SKM-1 treated with dmso at 0.1 percent for 144 hours (cell line): Measurements from ENCODE around the gene PNRC1.
A peak's percentile ranks its signal among the peaks of the same experiment; 100 is the strongest.
"Not testable (repeated sequence)": the region's sequence is repeated elsewhere in the genome, so short reads cannot be mapped to it uniquely, and the experiment has no call there.

Experiments
- DNase-seq: peaks from one replicate; lab custom pipeline; 2025; ENCODE audit not compliant: unreplicated experiment; lab: John Stamatoyannopoulos, UW

The PNRC1 gene

DNA sequence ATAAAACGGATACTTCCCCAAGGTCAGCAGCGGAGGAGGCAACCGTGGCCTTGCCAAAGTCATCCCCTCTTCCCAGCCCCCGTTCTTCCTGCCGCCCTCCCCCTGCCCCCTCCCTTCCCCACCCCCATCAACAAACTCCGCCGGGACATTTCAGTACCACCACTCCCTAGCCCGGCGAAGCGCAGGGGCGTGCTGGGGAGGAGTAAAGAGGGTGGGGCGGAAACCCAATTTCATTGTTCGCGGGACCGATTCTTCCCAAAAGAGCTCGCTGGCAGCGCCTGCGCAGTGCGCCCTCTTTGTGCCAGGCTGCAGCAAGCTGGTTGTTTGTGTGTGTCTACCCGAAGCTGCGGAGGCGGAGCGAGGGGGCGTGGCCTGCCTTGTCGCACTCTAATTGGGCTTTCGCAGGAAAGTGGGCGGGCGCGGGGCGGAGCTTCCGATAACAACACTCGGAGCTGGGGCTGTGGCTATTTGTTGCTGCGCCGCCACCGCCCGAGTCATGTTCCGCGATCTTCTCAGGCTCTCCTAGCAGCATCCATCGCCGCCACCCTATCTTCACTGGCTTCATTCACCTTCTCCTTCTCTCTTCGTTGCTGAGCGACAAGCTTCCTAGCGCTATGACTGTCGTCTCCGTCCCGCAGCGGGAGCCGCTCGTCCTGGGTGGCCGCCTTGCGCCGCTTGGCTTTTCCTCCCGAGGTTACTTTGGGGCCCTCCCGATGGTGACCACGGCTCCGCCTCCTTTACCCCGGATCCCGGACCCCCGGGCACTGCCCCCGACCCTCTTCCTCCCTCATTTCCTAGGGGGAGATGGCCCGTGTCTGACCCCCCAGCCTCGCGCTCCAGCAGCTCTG lies at the start of gene PNRC1:
TSS of gene PNRC1 (plus strand) at position 471 of the 848 bp plus-strand sequence. CDS start at position 615, 144 bp downstream.
- peak; percentile 98 for DNase-seq

DNA sequence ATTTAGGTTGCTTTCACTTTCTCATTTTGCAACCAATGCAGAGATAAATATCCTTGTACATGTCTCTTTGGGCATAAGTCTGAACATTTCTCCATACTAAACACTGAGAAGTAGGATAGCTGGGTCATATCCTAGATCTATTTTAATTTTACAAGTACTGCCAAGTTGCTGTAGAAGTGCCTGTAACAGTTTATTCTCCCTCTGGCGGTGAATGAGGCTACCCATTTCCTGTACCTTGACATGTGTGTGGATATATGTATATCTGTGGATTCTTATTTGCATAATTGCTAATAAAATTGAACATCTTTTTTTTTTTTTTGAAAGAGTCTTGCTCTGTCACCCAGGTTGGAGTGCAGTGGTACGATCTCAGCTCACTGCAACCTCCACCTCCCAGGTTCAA lies 48.0 kb upstream of the PNRC1 start:
- no peak for DNase-seq

DNA sequence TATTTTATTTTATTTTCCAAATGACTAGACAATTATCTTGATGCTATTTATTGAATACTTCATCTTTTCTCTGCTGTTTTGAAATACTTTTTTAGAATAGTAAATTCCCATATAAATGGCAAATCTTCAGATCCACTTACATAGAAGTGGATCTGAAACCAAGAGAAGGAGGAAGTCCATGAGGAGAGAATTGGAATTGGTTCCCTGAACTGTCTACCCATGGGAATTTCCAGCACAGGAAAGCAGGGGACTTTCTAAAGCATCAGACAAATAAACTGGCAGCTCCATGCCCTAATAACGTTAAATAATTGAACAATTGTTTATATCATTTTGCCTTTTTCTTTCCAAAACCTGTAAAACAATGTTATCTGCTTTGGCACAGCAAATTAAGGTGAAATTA lies 47.1 kb upstream of the PNRC1 start:
- no peak for DNase-seq

DNA sequence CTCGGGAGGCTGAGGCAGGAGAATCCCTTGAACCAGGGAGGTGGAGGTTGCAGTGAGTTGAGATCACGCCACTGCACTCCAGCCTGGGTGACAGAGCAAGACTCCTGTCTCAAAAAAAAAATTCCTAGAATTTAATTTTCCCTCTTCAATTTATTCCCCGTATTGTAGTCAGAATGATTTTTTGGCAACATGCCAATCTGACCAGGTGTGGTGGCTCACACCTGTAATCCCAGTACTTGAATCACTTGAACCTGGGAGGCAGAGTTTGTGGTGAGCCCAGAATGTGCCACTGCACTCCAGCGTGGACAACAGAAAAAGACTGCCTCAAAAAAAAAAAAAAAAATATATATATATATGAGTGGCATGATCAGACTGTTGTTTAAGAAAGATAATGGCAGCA lies 46.4 kb upstream of the PNRC1 start:
- DNase-seq: not testable (repeated sequence)

DNA sequence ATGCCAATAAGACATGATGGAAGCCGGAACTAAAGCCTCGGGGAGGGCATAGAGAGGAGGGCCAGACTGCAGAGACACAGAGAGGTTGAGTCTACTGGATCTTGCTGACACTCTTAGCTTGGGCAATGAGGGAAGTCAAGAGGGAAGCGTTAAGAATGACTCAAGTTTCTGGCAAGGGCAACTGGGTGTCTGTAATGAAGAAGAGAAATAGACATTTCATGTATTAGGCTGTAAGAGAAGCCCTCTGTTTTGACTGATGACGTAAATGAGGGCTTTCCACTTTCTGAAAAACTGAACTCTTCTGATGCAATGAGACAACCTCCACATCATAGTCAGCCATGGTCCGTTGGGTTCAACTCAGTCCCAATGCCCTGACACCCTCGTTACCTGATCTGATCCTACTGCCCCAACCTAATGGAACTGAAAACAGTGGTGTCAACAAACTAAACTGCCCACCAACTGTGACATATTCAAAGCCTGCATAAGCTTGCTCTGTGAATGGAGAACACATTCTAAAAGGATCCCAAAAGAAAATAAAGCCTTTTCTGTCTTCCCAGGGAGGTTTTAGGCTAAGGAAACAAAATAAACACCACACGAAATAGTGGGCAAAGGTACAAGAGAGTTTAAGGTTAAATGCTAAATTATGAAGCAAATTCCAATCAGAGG lies 45.8 kb upstream of the PNRC1 start:
- peak; percentile 98 for DNase-seq

DNA sequence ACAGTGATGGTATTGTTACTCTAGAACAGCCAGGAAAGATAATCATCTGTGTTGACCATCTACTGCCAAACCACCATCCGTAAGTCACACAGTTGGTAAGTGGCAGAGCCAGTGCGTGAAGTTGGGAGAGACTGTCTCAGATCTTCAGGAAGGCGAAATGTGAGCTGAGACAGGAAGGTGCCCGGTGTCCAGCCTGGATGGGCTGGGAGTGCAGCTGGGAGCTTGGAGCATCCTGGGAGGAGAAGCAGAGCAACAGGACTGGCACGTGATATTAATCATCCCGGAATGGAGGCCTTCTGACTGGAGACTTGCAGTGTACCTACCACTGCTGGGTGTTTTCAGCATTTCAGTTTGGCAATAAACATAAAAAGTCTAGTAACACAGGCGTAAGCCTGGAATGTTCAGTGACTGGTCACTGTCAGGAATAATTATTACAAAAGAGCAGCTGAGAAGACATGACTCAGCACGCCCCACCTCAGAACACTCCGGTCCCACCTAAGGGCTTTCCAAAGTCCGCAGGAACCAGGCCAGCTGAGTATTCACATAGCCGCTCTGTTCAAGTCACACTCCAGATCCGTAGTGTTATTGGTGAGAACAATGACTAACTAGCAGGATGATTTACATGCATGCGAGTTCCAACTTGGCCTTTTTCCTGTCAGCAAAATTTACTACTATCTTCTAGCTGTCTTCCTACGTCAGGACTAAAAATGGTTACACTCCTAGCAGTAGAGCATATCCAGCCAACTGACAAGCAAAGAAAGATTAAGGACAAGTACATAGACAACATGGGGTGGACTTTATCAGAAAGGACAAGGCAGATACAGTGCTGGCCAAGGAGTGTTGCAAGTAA lies 45.1 kb upstream of the PNRC1 start:
- DNase-seq: no peak

DNA sequence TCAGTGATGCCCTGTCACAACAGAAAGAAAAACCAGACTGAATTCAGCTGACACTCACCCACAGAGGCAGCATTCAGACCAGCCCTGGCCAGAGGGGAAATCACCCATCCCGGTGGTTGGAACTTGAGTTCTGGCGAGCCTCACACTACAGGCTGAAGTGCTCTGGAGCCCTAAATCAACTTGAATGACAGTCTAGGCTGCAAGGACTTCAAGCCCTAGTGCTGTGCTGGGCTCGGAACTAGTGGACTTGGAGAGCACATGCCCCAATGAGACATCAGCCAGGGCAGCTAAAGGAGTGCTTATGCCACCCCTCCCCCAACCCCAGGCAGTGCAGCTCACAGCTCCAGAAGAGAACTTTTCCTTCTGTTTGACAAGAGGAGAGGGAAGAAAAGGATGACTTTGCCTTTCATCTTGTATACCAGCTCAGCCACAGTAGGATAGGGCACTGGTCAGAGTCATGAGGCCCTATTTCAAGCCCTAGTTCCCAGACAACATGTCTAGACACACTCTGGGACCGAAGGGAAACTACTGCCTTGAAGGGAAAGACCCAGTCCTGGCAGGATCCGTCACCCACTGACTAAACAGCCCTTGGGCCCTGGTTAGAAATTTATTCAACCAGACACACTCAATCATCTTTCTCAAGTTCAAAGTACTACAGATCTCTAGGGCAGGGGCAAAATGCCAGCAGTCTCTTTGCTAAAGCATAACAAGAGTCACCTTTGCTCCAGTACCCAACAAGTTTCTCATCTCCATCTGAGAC lies 43.2 kb upstream of the PNRC1 start:
- no peak for DNase-seq

DNA sequence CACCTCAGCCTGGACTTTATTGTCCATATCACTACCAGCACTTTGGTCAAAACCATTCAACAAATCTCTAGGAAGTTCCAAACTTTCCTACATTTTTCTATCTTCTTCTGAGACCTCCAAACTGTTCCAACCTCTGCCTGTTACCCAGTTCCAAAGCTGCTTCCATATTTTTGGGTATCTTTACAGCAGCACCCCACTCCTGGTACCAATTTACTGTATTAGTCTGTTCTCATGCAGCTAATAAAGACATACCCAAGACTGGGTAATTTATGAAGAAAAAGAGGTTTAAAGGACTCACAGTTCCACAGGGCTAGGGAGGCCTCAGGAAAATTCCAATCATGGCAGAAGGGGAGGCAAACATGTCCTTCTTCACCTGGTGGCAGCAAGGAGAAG lies 42.7 kb upstream of the PNRC1 start:
- DNase-seq: not testable (repeated sequence)

DNA sequence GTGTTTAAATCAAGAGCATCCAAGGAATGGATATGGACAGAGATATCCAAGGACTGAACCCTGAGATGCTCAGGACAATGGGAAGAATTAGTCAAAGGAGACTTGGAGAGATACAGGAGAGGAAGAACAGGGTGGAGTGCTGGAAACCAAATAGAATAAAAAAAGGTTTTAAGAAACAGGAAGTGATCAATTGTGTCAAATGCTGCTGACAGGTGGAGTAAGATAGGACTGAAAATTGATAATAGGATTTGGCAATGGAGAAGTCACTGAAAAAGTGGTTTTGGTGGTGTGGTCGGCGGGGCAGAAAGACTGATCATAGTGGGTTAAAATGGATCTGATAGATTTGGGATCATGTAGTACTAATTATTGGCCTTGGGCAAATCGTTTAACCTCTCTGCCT lies 37.9 kb upstream of the PNRC1 start:
- DNase-seq: no peak

DNA sequence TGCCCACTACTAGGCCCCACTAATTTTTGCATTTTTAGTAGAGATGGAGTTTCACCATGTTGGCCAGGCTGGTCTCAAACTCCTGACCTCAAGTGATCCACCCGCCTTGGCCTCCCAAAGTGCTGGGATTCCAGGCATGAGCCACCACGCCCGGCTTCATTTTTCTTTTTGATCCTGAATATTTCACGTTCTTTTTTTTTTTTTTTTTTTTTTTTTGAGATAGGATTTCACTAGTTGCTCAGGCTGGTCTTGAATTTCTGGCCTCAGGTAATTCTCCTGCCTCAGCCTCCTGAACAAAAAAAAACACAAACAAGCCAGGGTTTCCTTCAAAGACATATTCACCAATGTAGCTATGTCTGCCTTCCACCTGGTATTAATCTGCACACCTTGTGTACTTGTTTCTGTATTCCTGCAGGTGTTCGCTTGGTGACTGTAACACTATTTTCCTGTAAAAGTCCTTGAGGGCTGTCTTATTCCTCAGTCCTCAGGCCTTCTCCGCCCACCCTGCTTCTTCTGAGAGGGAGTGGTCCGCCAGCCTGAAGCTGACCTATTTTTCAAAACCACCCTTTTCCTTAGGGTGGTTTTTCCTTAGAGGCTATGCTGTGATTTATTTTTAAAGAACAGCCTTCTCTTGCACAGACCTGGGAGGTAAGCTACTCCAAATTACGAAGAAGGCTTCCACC lies 36.1 kb upstream of the PNRC1 start:
- no peak for DNase-seq

DNA sequence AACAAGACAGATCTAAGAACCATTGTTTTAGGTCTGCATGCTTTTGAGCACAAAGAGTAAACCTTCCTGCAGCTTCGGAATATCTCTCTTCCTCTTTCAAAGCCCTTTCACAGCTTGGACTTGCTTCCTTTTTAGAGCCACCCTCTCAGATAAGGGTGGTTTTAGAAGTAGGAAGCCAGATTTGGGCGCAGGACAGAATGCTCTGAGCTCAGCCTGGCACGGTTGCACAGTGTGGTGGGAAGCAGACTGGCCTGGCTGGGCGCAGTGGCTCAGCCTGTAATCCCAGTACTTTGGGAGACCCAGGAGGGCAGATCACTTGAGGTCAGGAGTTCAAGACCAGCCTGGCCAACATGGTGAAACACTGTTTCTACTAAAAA lies 35.6 kb upstream of the PNRC1 start:
- DNase-seq: peak; percentile 85

DNA sequence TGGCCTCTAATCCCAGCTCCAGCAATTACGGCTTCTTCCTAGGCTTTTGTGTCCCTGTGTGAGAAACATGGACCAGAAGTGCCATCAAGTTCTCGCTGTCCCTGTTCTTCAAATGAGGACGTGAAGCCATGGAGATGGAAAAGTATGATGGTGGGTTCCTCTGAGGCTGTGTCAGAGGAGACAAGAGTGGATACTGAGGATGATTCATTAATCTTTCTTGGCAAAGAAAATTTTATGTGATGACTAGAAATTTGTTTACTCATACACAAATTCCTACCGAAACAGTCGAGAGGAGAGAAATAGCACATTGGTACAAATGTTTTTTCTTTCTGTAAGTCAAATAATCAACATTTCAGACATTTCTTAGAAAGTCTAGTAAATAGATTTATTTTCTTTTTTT lies 35.0 kb upstream of the PNRC1 start:
- no peak for DNase-seq

DNA sequence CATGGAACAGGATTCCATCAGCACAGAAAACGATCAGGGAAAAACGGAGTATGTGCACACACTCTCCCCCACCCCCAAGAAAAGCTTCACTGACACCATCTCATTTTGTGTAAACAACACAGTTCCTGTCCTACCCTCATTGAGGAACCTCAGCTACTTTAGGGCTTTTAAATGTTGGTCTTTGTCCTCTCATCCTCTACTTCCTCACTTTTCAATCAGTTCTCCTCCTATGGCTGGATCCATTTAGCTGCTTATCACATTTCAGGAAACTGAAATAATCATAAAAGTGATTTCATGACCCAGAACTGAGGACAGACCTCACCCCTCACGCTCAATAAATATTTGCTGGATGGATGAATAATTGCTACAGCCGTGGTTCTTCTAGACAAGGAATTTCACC lies 33.1 kb upstream of the PNRC1 start:
- no peak for DNase-seq

DNA sequence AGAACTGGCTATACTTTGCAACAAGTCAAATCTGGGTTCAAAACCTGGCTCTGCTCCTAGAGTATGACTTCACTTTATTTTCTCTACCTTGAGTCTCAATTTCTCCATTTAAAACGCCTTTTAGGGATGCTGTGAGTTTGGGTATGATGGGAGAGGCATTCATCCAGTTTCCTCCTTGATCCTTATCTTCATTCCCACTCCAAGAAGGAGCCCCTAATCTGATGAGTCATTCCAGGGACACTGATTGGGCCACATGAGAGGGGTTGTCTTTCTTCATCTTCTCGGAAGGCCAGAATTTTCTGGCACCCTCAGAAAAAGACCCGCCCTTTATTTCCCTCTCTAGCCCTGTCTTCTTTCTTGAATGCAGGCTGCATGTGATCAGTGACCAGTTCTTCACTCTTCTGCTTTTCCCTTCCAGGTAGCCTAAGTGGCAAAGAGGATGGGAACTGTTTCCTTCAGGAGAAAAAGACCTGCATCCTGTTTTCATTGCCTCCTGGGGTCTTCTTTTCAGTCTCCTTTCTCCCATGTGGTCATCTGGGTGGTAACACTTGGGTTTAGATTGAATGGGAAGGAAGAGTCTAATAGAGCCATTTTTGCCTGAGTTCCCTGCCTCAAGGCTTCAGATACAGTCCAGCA lies 32.1 kb upstream of the PNRC1 start:
- no peak for DNase-seq

DNA sequence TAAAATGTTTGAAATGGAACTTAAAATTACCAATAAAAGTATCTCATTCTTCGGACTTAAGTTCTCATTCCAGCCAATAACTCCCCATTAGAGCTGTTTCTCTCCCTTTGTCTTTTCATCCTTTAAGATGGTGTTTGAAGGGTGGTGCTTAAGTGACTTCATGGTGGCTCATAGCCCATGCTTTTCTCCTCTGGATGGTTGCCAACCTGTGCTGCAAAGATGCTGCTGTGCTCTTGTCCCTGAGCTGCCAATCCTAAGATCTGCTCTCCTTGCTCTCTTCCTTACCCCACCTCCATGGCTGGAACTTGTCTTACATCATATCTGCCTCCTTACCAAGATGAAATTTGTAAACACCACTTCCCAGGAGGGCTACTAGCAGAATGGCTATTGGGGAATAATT lies 31.6 kb upstream of the PNRC1 start:
- DNase-seq: no peak

DNA sequence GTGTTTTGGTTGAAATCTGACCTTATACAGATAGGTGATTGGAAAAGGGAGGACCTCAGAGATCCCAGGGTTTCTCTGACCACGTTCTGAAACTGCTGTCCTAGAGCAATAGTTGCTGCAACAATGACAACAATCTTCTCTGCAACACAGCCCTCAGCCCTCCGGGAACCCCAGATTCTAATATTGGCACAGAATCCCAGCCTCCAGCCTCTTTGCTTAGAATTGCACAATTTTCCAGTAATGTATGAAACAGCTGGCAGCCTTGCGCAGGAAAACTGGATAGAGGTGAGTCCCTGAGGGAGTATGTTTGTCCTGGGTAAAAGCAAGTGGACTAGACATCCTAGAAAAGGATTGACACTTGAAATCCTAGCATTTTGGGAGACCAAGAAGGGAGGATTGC lies 30.4 kb upstream of the PNRC1 start:
- DNase-seq: no peak

DNA sequence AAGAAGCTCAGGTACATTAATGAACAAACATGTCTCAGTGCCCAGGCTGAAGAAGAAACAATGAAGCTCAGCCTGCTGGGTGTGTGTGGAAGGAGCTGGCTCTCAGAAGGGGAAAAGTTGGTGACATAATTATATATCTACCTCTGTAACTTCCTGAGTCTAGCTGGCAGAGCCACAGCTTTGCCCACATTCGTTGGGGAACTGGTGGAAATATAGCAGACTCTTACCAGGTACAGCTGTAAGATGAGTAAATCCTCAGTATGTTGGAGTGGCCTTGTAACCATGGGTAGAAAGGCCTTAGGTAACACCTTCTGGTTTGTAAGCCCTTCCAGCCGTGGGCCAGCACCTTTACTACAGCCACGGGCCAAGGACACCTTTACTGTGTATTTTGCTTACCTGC lies 29.9 kb upstream of the PNRC1 start:
- DNase-seq: no peak

DNA sequence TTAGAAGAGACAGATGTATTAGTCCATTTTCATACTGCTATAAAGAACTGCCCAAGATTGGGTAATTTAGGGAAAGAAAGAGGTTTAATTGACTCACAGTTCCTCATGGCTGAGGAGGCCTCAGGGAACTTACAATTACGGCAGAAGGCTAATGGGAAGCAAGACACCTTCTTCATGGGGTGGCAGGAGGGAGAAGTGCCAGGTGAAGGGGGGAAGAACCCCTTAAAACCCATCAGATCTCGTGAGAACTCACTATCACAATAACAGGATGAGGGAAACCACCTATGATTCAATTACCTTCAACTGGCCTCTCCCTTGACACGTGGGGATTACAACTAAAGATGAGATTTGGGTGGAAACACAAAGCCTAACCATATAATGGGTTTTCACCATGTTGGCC lies 28.9 kb upstream of the PNRC1 start:
- no peak for DNase-seq

DNA sequence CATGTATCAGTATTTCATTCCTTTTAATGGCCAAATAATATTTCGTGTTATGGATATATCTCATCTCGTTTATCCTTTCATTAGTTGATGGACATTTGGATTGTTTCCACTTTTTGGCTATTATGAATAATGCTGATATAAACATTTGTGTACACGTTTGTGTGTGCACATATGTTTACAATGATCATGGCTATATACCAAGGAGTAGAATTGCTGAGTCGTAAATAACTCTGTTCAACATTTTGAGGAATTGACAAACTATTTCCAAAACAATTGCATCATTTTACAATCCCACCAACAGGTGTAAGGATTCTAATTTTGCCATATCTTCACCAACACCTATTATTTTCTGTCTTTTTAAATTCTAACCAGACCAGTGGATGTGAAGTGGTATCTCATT lies 26.3 kb upstream of the PNRC1 start:
- no peak for DNase-seq

DNA sequence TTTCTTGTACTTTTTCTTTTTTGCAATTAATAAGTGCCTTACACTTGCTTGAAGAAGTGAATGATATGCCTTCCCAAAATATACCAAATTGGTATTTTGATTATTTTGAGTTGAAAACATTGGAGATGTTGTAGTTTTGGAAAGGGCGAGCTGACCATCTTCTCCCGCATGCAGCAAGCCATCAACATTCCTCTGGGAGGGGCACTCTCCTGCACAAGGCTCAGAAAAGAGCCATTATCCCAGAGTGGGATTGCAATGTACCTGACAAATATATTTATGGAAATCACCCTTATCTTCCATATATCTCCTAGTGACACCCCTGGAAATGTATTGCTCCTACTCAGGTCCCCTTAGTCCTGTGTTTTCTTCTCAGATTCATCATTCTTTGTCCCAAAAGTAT lies 22.8 kb upstream of the PNRC1 start:
- no peak for DNase-seq
